Coronary artery (tissue), 2 donors: Measurements from ENCODE around the gene FES.

Experiments
- DNase-seq: peaks from one replicate; pipeline ENCODE4 v3.0.0-alpha.2; 2017; ENCODE audit warnings: low spot score
- H3K27ac ChIP-seq, 2 donors: fragments of 200-600 bp; sonication (generic); one replicate each; pipeline ENCODE4 v1.5.1; 2016 to 2019
- H3K4me3 ChIP-seq: fragments of 200-600 bp; sonication (generic); 2 replicates; pipeline ENCODE4 v1.5.1; 2016; ENCODE audit warnings: mild to moderate bottlenecking, moderate library complexity
- CTCF ChIP-seq: fragments of 200-600 bp; sonication (generic); IDR thresholded peaks from one replicate; pipeline ENCODE4 v1.5.1; 2019; ENCODE audit warnings: antibody characterized with exemption

Gene FES

DNA sequence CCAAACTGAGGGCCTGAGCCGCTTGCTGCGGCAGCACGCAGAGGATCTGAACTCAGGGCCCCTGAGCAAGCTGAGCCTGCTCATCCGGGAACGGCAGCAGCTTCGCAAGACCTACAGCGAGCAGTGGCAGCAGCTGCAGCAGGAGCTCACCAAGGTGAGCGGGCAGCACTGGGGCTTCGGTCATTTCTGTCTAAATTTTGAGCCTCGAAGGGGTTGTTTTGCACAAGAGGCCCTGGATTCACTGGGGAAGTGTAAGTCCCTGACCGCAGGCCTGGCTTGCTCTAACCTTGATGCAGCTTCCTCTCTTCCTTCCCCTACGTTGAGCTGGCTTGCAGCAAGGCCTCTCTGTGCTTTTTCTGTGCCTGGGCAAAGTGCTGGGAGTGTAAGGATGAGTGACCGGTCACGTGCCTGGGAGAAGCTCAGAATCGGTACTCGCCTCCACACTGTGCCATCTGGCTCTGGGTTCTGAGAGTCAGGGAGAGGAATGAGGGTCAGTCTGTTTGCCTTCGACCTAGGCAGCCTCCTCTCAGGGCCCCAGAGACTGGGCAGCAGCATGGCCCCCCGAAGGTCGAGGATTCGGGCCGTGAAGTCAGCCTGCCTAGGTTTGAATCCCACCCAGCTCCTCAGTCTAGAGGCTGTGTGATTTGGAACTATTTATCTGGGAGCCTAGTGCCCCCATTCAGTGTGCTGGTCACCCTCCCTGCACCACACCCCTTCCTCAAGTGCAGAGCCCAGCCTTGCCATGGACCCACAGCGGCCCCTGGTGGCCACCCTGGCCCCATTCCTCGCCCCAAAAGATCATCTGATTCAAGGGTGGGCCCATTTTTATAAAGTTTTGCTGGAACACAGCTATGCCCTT, 1.4 kb downstream of the FES start:
- Histone ChIP-seq H3K4me3 (peak overlapping the region; percentile 82), H3K27ac (peak overlapping the region; percentile 82 to 99)
- TF ChIP-seq CTCF: peak; percentile 98
- no peak for DNase-seq

DNA sequence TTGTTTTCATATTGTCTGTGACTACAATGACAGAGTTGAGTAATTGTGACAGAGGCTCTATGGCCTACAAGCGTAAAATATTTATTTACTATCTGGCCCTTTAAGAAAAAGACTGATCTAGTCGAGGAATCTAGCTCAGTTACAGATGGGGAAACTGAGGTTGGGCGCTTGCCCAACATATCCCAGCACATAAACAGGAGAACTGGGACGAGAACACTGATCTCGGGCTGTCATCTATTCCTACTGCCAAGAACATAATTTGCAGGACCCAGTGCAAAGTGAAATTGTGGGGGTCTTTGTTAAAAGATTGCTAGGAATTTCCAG, 1.9 kb downstream of the FES start:
- peak overlapping the region in 1 of 2 donors; percentile 99 for H3K27ac ChIP-seq
- no peak overlapping the region for H3K4me3 ChIP-seq
- no peak for TF ChIP-seq CTCF
- DNase-seq: no peak

DNA sequence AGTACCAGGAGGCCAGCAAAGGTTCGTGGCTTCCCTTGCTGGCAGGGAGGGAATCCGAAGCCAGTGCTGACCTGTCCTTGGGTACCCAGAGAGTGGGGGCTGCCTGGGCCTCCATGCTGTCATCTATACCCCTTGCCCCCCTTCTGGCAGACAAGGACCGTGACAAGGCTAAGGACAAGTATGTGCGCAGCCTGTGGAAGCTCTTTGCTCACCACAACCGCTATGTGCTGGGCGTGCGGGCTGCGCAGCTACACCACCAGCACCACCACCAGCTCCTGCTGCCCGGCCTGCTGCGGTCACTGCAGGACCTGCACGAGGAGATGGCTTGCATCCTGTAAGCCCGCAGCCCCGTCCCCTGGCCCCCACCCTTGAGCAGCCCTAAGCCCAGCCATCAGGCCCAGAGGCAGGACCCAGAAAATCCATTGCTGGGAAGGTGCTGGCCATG, 2.8 kb downstream of the FES start:
- TF ChIP-seq CTCF: no peak
- no peak for DNase-seq
- Histone ChIP-seq H3K4me3 (no peak overlapping the region), H3K27ac (no peak overlapping the region)

GRCh38 chr15:90889313-90889730, 5.0 kb downstream of the FES start:
- Histone ChIP-seq H3K27ac (no peak overlapping the region), H3K4me3 (no peak overlapping the region)
- no peak for TF ChIP-seq CTCF
- DNase-seq: no peak

GRCh38 chr15:90889736-90890456, 5.6 kb downstream of the FES start:
- DNase-seq: no peak
- TF ChIP-seq CTCF: no peak
- no peak overlapping the region for H3K4me3 ChIP-seq
- H3K27ac ChIP-seq: no peak overlapping the region

DNA sequence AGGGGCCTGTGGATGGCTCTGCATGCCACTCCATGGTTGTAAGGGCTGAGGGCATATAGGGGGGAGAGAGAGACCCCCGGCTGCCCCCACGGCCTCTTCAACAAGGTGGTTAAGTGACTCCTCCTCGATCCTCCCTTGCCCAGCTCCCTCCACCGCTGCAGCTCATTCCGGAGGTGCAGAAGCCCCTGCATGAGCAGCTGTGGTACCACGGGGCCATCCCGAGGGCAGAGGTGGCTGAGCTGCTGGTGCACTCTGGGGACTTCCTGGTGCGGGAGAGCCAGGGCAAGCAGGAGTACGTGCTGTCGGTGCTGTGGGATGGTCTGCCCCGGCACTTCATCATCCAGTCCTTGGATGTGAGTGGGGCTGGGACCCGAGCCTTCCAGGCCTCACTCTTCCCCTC, 6.5 kb downstream of the FES start:
- H3K4me3 ChIP-seq: no peak overlapping the region
- H3K27ac ChIP-seq: no peak overlapping the region
- DNase-seq: no peak
- TF ChIP-seq CTCF: no peak
